Left ventricle myocardium inferior (tissue), 1 donor: ENCODE measurements around the gene ARL13B. TPM values are rescaled to one million over a fixed set of nuclear protein-coding genes. Genes with fewer than 3 reads are reported as not detected.
"Not testable (repeated sequence)": the region's sequence is repeated elsewhere in the genome, so short reads cannot be mapped to it uniquely, and the experiment has no call there.

Experiments used
- DNase-seq: peaks from one replicate; pipeline ENCODE4 v3.0.0-alpha.2; 2020
- H3K27ac ChIP-seq: fragments of 200-600 bp; replicated peaks from 2 replicates; pipeline ENCODE4 v1.8.0; 2021
- H3K27me3 ChIP-seq: fragments of 200-600 bp; 2 replicates; pipeline ENCODE4 v1.8.0; 2021; ENCODE audit warnings: low read depth
- H3K36me3 ChIP-seq: fragments of 200-600 bp; 2 replicates; pipeline ENCODE4 v1.8.0; 2021
- H3K4me1 ChIP-seq: fragments of 200-600 bp; 2 replicates; pipeline ENCODE4 v1.8.0; 2021
- H3K4me3 ChIP-seq: fragments of 200-600 bp; 2 replicates; pipeline ENCODE4 v1.8.0; 2021; ENCODE audit warnings: mild to moderate bottlenecking, moderate library complexity
- H3K9me3 ChIP-seq: fragments of 200-600 bp; replicated peaks from 2 replicates; pipeline ENCODE4 v1.8.0; 2021
- intact Hi-C: fragments of 100-400 bp; cut with micrococcal nuclease; formaldehyde crosslinking; loops from one replicate; pipeline ENCODE4 v1.11.0; 2022
- total RNA-seq: library from RNA; stranded (reverse); fragmentation: NEBNext Ultra II Directional; extraction: Animal tissue kit (Norgen Biotek cat#: 25700); gene quantifications from one replicate; pipeline ENCODE4 v1.2.1, GENCODE V29; 2021
- TF ChIP-seq, protein P1 (sequence below): fragments of 200-600 bp; IDR thresholded peaks from 2 replicates; pipeline ENCODE4 v1.8.0; 2021; ENCODE audit warnings: antibody characterized with exemption, mild to moderate bottlenecking, borderline replicate concordance
- donor health status: DM: no; HTN: yes; CAD: no; lungs with severe emphysema.

Gene ARL13B
- total RNA-seq, 1 donor from 2014 or later: 5.6 TPM

DNA sequence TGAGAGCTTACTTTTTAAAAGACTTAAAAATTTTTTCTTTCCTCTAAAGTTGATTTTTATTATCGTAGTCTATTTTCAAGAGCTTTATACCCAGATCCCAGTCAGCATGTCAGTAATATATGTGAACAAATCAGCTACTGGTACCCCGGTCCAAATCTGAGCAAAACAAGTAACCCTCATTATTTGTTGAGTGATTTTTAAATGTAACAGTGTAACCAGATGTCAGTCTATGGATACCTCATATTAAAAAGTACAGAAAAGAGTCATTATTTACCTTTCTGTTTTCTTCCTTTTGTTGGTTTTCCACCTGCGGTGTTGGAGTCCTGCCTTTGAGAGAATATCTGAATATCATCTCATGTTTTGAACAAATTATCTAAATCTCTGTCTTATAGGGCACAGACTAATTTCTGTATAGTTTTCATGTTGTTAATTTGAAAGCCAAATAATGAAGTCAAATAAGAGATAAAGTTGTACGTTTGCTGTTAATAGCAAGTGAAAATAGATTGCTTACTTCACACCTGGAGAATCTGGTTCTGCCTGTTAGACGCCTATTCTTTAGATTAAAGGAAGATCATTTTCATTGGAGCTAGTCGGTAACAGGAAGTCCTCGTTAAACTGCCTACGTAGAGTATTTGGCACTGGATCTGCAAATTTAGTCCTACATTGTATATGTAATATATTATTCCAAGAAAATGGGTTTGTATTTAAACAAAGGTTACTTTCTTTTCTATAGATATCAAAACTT, 48.3 kb downstream of the ARL13B start, which contains the start of gene STX19:
Gene STX19, minus strand, starts transcription at position 505 of the 745 bp plus-strand sequence. CDS start 13,328 bp downstream, outside the sequence.
- Histone ChIP-seq H3K4me3 (peak within 1 kb of the TSS; percentile 13), H3K27me3 (no peaks in the 10 kb centered on the region), H3K36me3 (no peaks in the 10 kb centered on the region), H3K4me1 (peaks cover 8% of the 10 kb centered on the region), H3K9me3 (no peaks in the 10 kb centered on the region), H3K27ac (no peak within 1 kb of the TSS)
- intact Hi-C loops: no loop called here
- DNase-seq: no peak
- TF ChIP-seq, protein P1, sequence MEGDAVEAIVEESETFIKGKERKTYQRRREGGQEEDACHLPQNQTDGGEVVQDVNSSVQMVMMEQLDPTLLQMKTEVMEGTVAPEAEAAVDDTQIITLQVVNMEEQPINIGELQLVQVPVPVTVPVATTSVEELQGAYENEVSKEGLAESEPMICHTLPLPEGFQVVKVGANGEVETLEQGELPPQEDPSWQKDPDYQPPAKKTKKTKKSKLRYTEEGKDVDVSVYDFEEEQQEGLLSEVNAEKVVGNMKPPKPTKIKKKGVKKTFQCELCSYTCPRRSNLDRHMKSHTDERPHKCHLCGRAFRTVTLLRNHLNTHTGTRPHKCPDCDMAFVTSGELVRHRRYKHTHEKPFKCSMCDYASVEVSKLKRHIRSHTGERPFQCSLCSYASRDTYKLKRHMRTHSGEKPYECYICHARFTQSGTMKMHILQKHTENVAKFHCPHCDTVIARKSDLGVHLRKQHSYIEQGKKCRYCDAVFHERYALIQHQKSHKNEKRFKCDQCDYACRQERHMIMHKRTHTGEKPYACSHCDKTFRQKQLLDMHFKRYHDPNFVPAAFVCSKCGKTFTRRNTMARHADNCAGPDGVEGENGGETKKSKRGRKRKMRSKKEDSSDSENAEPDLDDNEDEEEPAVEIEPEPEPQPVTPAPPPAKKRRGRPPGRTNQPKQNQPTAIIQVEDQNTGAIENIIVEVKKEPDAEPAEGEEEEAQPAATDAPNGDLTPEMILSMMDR: no peak

DNA sequence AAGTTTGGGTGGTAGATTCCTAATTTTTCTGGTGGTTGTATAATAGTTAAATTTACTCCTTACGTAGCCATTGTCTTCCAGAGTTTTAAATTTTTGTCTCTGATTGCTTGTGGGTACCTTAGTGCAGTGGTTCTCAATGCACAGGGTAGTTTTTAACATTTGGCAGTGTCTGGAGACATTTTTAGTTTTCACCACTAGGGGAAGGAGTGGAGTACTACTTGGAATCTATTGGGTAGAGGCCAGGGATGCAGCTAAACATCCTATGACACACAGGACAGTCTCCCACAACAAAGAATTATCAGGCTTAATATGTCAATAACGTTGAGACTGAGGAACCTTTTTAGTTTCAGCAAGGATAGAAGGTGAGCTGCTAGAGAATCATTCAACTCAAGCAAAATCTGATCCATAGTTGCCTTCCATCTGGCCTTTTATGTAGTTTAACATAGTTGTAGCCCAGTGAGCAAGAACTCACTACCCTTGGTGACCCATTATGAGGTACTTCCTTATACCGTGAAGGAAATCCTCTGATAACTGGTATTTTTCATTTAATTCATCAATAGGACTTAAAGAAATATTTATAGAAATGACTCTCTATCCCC, 57.1 kb downstream of the ARL13B start:
- no peaks in the 10 kb centered on the region for H3K4me1 ChIP-seq
- H3K36me3 ChIP-seq: peaks cover 8% of the 10 kb centered on the region
- H3K27ac ChIP-seq: no peak overlapping the region
- H3K4me3 ChIP-seq: no peak overlapping the region
- TF ChIP-seq, protein P1: peak; percentile 56
- no peaks in the 10 kb centered on the region for H3K9me3 ChIP-seq
- intact Hi-C loops: no loop called here
- no peaks in the 10 kb centered on the region for H3K27me3 ChIP-seq
- no peak for DNase-seq

DNA sequence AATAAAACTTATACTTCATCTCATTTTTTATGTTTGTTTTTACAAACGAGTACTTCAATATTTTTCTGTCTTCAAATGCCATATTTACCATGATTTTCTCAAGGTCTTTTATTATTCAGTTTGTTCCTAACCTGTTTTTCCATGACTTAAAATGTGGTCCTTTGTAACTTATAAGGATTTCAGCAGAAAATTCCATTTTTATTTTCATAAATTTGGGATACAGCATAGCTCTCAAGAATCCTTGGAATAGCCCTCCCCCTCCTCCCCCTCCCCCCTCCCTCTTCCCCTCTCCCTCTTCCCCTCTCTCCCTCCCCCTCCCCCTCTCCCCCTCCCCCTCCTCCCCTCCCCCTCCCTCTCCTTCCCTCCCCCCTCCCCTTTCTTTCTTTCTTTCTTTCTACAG, 63.3 kb downstream of the ARL13B start:
- no peaks in the 10 kb centered on the region for H3K4me1 ChIP-seq
- no peaks in the 10 kb centered on the region for H3K9me3 ChIP-seq
- no peak overlapping the region for H3K4me3 ChIP-seq
- H3K27ac ChIP-seq: no peak overlapping the region
- TF ChIP-seq, protein P1: no peak
- DNase-seq: no peak
- H3K36me3 ChIP-seq: peaks cover 30% of the 10 kb centered on the region
- intact Hi-C loops: no loop called here
- no peaks in the 10 kb centered on the region for H3K27me3 ChIP-seq

DNA sequence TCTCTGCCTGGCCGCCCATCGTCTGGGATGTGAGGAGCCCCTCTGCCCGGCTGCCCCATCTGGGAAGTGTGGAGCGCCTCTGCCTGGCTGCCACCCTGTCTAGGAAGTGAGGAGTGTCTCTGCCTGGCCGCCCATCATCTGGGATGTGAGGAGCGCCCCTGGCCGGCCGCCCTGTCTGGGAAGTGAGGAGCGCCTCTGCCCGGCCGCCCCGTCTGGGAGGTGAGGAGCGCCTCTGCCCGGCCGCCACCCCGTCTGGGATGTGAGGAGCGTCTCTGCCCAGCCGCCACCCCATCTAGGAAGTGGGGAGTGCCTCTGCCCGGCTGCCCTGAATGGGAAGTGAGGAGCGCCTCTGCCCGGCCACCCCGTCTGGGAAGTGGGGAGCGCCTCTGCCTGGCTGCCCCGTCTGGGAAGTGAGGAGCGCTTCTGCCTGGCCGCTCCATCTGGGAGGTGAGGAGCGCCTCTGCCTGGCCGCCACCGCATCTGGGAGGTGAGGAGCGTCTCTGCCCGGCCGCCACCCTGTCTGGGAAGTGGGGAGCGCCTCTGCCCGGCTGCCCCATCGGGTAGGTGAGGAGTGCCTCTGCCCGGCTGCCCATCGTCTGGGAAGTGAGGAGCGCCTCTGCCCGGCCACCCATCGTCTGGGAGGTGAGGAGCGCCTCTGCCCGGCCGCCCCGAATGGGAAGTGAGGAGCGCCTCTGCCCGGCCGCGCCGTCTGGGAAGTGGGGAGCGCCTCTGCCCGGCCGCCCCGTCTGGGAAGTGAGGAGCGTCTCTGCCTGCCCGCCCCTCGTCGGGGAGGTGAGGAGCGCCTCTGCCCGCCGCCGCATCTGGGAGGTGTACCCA, 64.4 kb downstream of the ARL13B start:
- peaks cover 22% of the 10 kb centered on the region for H3K36me3 ChIP-seq
- H3K4me1 ChIP-seq, H3K4me3 ChIP-seq, DNase-seq, H3K27me3 ChIP-seq, H3K9me3 ChIP-seq, intact Hi-C loops, H3K27ac ChIP-seq: not testable (repeated sequence)

DNA sequence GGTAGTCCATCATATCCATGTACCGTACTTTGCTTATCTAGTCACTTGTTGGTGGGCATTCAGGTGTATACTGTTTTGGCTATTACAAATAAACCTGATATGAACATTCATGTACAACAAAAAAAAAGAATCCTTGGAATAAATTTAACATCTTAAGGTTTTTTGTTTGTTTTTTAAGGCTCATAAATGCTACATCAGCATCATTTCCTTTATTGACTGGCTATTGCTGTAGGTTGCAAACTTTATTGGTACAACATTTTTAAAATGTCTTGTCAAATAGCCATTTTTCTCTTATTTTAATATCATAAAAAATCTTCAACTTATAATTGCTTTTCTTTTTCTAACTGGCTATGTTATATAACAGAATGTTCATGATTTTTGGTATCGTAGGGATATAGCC, 66.6 kb downstream of the ARL13B start:
- Histone ChIP-seq H3K4me3 (no peak overlapping the region), H3K4me1 (no peaks in the 10 kb centered on the region), H3K27ac (no peak overlapping the region), H3K36me3 (peaks cover 22% of the 10 kb centered on the region), H3K9me3 (no peaks in the 10 kb centered on the region), H3K27me3 (no peaks in the 10 kb centered on the region)
- DNase-seq: no peak
- TF ChIP-seq, protein P1: no peak
- intact Hi-C loops: no loop called here
